HG03575 (cell line): ENCODE results near the gene RAB24.

Experiments
- ATAC-seq: cut with Tn5 transposase; IDR thresholded peaks from one replicate; pipeline ENCODE4 v1.9.1; 2021; ENCODE audit not compliant: unreplicated experiment, insufficient number of reproducible peaks, low FRiP score; ENCODE audit errors: extremely low read depth

The RAB24 gene

GRCh38 chr5:177334155-177334551, 30.6 kb upstream of the RAB24 start:
- no peak for ATAC-seq

GRCh38 chr5:177333420-177334154, 30.1 kb upstream of the RAB24 start:
- ATAC-seq = no peak

GRCh38 chr5:177332896-177333260, 29.4 kb upstream of the RAB24 start:
- ATAC-seq = no peak

GRCh38 chr5:177332031-177332895, 28.7 kb upstream of the RAB24 start:
- ATAC-seq = no peak

- no peak for ATAC-seq
Observed at GRCh38 chr5:177330991-177331842, 27.7 kb upstream of the RAB24 start.

DNA sequence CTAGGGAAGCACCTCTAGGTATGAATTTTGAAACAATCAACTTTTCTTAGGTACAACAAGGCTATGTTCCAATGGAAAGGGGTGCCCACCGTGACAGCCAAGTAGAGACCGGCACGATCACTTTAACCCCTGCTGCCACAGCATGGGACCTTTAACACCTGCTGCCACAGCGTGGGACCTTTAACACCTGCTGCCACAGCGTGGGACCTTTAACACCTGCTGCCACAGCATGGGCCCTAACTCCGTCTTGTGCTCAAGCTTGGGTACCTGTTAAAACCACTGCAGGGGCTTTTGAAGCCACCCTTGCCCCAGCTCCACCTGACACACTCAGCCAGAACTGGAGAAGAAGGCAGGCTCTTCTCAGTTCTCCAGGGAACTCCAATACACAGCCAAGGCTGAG, 26.4 kb upstream of the RAB24 start:
- ATAC-seq = no peak

GRCh38 chr5:177328545-177329231, 25.2 kb upstream of the RAB24 start:
- no peak for ATAC-seq

- ATAC-seq = no peak
Observed at GRCh38 chr5:177327539-177328522, 24.3 kb upstream of the RAB24 start.

DNA sequence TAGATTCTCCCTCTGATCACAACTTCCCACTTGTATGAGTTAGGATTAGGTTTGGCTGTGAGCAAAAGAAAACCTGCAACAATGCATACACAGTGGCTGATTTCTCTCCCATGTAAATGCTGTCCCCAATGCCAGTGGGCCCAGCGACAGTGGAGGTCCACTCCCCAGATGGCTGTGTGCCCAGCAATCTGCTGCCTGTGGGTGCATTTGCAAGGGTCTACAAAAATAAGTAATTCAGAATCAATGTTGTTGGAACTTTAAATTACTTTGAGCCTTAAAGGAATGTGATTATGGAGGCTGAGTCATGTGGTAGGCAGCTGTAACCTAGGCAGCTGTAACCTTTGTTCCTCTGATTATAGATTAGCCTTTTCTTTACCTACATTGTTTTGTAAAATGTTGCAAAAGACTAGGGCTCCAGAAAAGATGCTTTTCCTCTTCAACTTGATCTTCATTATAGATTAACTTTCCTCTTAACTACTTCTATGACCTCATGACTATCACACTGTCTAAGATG, 22.4 kb upstream of the RAB24 start:
- no peak for ATAC-seq

DNA sequence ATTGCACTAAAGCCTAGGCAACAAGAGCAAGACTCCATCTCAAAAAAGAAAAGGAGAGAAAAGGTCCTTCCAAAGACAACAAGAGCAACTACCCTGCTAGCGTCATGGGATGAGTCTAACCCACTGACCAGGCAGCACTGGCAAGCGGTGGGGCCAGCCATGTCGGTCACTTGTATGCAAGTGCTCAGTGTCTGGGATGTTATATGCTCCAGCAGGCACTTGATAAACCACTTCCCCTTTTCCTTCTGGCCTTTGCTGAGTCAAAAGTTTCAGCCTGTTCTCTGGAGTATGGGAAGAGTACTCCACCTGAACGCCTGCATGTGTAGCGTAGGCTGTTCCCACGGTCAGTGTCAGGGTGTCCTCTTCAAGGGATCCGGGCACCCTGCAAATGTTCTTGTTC, 17.4 kb upstream of the RAB24 start:
- no peak for ATAC-seq

GRCh38 chr5:177319913-177320588, 16.5 kb upstream of the RAB24 start:
- ATAC-seq = no peak

- no peak for ATAC-seq
Observed at GRCh38 chr5:177317959-177318377, 14.4 kb upstream of the RAB24 start.

DNA sequence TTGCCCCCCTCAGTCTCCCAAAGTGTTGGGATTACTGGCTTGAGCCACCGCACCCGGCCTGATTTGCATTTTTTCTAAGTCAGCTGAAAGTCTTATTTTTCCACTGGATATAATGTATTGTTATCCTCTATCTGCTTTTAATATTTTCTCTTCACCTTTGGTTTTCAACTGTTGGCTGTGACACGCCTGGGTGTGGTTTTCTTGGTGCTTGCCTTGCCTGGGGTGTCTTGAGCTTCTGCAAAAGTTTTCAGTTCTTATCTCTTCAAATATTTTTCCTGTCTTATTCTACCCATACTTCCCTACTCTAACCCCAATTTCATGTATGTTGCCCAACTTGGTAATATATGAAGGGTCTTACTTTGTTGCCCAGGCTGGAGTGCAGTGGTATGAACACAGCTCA, 12.5 kb upstream of the RAB24 start:
- no peak for ATAC-seq

DNA sequence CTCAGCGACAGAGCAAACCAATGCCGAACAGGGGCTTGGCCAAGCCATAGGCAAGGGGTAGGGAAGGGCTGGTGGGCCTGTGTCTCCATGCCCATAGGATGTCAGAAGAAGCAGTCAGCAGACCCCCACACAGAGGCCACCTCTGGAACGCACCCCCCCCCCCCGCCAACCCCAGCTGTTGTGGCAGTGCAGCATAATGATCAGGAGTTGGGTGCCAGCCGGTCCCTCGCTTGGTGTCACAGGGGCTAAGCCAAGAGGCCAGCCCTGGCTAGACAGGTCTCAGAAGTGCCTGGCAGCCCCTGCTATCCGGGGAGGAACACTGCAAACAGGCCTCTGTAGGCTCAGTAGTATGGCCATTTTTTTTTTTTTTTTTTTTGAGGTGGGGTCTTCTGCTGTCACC, 11.9 kb upstream of the RAB24 start:
- ATAC-seq = no peak

- no peak for ATAC-seq
Observed at GRCh38 chr5:177314376-177315342, 11.1 kb upstream of the RAB24 start.

DNA sequence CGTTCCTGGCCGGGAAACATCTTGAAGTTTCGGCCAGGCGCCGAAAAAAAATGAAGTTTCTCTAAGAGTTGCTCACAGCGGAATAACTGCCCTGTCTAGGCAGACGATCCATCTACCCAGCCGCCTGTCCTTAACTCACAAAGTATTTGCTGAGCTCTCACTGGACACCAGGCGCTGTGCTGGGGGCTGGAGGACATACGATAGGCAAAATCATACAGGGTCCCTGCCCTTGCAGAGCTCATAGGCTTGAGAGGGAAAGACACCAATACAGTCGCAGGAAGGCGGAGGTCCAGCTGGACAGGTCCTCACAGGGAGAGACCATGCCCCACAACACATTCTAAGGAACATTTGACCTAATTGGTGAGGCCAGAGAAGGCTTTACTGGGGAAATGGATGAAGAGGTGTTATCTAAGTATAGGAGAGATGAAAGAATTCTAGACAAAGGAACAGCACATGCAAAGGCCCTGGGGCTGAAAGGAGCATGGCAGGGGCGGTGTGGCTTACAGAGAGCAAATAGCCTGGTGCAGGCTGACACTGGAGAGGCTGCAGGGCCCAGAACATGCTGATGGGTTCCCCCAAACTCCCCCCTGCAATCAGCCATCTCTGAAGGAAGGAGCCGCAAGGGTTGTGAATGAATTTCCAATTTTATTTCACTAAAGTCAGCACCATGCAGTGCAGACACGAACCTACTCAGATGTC, 10.2 kb upstream of the RAB24 start:
- no peak for ATAC-seq
